Brain microvascular endothelial cell (primary cell): Measurements from ENCODE around the gene NFAM1.

ENCODE experiments used
- DNase-seq: peaks from one replicate; pipeline ENCODE4 v3.0.0-alpha.2; 2020
- H3K27ac ChIP-seq: fragments of 250-450 bp; sonication (Bioruptor Pico); 2 replicates; pipeline ENCODE4 v1.5.1; 2020; ENCODE audit warnings: mild to moderate bottlenecking, moderate library complexity
- H3K27me3 ChIP-seq: fragments of 250-450 bp; sonication (Bioruptor Pico); replicated peaks from 2 replicates; pipeline ENCODE4 v1.5.1; 2020; ENCODE audit warnings: mild to moderate bottlenecking
- H3K36me3 ChIP-seq: fragments of 250-450 bp; sonication (Bioruptor Pico); replicated peaks from 2 replicates; pipeline ENCODE4 v1.5.1; 2020; ENCODE audit warnings: mild to moderate bottlenecking
- H3K4me3 ChIP-seq: 2 replicates; pipeline ENCODE4 v1.5.1; 2011; ENCODE audit warnings: low read depth, mild to moderate bottlenecking, control low read depth, low read length, moderate library complexity
- CTCF ChIP-seq: IDR thresholded peaks from 2 replicates; pipeline ENCODE4 v1.5.1; 2011; ENCODE audit warnings: low read depth, mild to moderate bottlenecking, moderate library complexity, low read length, control low read depth, inconsistent platforms; ENCODE audit errors: missing control alignments
- in situ Hi-C: cut with HindIII; loops from 2 replicates; pipeline ENCODE4 v1.10.0; 2017; ENCODE audit warnings: low sequenced_read_pairs, low pct_ligation_motif_present

NFAM1 gene

DNA sequence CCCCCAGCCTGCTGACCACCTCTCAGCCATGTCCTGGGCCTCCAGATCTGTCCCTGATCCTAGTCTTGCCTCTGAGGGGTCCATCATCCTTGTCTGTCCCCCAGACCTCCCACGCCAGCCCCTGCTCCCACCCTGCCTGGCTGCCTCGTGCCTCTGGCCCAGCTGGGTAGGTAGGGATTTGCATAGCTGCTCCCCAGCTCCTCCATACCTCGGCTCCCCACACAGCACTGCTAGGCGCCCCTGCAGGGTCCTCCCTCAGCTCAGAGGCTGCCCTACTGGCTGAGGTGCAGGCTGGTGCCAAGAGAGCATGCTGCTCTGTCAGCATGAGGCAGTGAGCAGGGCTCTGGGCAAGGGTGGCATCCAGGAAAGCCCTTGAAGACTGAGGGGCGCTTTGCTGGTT, 47.7 kb downstream of the NFAM1 start:
- no peaks in the 10 kb centered on the region for H3K27me3 ChIP-seq
- no peak for TF ChIP-seq CTCF
- no peaks in the 10 kb centered on the region for H3K36me3 ChIP-seq
- in situ Hi-C loops = no loop called here
- no peak overlapping the region for H3K27ac ChIP-seq
- no peak for DNase-seq
- no peak overlapping the region for H3K4me3 ChIP-seq

- in situ Hi-C loops = no loop called here
- Histone ChIP-seq H3K27ac (no peak overlapping the region), H3K4me3 (no peak overlapping the region), H3K27me3 (no peaks in the 10 kb centered on the region), H3K36me3 (no peaks in the 10 kb centered on the region)
- DNase-seq = no peak
- no peak for TF ChIP-seq CTCF
Observed at GRCh38 chr22:42383851-42384417, 48.3 kb downstream of the NFAM1 start.

DNA sequence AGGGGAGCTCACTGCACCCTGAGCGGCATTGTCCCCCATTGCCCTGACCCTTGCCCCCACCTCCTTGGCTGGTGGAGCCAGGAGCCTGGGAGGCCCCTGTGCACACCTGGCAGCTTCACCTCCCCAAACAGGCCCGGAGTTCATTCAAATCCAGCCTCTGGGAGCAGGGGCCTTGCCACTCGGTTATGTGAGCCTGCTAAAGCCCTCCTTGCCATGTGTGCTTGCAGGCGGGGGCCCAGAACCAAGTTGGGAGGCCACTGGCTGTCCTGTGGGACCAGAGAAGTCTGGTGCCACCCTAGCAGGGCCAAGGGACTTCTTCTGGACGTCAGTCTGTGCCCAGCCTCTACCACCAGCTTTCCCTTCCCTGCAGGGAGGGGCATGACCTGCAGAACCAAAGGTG, 48.9 kb downstream of the NFAM1 start:
- no peak overlapping the region for H3K27ac ChIP-seq
- no peak overlapping the region for H3K4me3 ChIP-seq
- H3K27me3 ChIP-seq = no peaks in the 10 kb centered on the region
- TF ChIP-seq CTCF = no peak
- DNase-seq = no peak
- in situ Hi-C loops = no loop called here
- no peaks in the 10 kb centered on the region for H3K36me3 ChIP-seq

- no peak for DNase-seq
- no peak overlapping the region for H3K27ac ChIP-seq
- no peak for TF ChIP-seq CTCF
- in situ Hi-C loops = no loop called here
- H3K27me3 ChIP-seq = no peaks in the 10 kb centered on the region
- no peaks in the 10 kb centered on the region for H3K36me3 ChIP-seq
- no peak overlapping the region for H3K4me3 ChIP-seq
Observed at GRCh38 chr22:42380769-42381551, 51.2 kb downstream of the NFAM1 start.

GRCh38 chr22:42379966-42380537, 52.2 kb downstream of the NFAM1 start:
- Histone ChIP-seq H3K27me3 (no peaks in the 10 kb centered on the region), H3K36me3 (no peaks in the 10 kb centered on the region), H3K27ac (no peak overlapping the region), H3K4me3 (no peak overlapping the region)
- TF ChIP-seq CTCF = no peak
- in situ Hi-C loops = no loop called here
- DNase-seq = no peak
